Left forelimb (tissue), 1 donor: ENCODE results near the gene EEFSEC.

Experiments used
- DNase-seq: peaks from one replicate; pipeline ENCODE4 v3.0.0-alpha.2; 2018; ENCODE audit warnings: low spot score

The EEFSEC gene

DNA sequence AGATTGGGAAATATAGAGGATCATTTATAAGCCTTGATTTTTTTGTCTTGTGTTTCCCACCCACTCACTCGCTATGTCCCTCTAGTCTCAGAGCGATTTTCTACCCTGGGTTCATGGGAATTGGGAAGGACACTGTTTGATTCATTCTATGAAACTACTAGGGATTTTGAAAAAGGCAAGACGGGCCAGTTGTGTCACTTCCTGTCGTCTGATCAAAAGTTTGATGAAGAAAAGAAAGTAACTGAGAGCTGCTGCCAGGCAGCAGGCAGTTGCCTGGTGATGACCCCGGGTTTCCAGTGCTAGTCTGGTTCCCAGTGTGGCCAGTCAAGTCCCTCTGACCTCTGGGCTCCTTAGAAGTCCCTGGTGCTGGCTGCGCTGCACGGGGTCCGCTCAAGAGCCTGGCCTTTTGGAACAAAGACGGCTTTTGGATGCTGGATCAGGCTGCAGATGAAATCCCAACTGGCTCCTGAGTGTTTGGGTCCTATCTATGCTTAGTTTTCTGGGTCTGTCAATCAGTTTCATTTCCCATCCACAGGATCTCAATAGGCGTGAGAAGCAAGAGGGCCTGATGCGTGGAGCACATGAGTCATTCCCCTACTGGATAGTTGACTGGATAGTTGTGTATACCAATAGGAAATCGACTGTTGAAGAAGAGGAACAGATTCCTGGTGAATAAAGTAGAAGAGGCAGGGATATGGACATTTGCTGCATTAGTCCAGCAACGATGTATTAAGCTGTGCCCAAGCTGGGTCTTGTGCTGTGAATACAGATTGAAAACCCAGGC is 89.7 kb downstream of the EEFSEC start:
- no peak for DNase-seq

DNA sequence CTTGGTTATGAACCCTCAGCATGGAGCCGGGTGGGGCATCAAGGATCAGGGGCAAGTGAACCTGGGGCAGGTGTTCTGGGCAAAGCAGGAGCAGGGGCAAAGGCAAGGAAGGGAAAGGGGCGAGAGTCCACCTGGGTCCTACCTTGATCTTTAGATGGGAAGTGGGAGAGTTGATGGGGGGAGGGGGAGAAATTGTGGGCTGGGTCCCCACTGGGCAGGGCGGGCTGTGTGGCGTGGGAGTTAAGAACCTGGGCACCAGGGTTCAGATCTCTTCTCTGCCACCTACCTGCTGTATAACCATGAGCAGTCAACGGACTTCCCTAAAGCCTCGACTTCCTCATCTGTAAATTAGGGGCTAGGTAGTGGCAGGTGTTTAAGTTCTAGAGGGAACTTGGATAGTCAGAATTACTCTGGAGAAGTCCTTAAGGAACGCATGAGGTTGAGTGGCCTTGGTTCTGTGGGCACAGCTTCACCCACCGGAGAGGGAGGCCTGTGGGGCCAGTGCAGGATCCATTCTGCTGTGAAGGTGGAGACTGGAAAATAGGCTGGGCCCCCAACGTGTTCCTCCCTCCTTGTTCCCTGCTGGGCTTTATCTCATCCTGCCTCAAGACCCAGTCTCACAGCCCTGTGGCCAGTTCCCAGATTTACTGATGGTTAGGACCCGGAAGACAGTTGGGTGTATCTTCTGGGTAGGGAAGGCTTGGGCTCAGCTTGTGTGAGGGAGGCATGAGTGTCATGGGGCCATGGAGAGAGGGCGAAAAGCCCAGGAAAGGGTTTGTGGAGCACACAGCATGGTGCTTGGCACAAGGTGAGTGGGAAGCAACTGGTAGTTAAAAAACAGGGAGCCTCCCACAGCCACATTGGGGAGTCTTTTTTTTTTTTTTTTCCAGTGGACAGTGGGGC is 90.6 kb downstream of the EEFSEC start:
- no peak for DNase-seq

DNA sequence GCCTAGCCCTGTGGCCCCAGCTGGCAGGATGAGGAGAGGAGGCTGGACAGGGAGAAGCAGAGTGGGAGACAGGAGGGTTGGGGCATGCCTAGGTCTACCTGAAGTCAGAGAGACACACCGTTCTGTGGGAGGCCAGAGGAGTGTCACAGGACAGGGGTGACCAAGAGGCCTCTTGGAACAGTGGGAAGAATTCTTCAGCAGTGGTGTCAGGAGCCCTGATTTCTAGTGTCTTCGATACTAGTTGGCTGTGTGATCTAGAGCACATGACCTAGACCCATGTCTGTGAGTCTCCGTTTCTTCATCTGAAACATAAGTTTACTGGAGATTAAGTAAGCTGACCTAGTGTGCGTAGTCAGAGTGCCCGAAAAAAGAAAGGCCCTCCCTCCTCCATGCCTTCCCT is 92.2 kb downstream of the EEFSEC start:
- DNase-seq, result no peak

DNA sequence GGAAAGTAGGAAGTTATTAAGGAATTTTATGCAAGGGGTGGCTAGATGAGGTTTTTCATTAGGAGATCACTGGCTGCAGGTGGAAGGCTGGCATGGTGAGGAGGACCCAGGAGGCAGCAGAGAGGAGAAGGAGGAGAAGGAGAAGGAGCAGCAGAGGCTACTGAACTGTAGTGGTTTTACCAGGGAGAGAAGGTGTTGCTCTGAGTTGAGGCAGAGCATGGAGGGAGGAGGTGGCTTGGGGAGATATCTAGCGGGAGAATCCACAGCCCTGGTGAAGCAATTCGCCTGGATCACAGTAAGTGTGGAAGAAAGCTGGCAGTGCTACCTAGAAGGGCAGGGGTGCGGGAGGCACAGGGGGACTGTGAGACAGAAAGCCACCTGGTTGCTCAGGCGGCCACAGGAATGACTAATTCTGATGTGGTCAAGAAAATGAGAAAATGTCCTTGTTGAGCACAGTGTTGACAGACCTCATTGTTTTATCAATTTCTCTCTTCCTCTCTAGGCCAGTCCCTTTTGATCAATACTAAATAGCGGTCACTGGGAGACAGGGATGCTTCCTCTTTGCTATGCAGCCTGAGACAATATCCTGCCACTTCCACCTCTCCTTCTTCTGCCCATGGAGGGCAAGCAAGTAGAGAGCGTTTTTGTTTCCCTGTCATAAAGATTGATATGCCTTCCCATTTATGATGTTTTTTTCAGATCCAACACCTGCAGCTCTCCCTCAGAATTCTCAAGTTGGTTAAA is 94.6 kb downstream of the EEFSEC start:
- DNase-seq, result peak; percentile 51

DNA sequence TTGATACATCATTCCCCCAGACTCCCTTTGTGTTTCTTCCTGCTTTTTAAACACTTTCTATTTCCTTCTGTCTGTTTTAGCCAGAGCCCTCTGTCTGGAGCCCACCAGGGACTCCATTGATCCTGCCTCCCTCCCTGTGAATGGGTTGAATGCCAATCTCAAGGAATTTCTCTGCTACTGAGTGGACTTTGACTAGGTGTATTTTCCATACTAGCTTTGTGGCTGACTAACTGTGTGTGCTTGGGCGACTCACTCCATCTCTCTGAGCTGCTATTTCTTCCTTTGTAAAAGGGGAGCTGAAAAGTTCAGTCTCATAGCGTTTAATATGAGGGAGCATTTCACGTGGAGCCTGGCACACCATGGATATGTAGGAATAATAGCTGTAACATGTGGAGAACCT is 98.8 kb downstream of the EEFSEC start:
- DNase-seq, result peak; percentile 25

DNA sequence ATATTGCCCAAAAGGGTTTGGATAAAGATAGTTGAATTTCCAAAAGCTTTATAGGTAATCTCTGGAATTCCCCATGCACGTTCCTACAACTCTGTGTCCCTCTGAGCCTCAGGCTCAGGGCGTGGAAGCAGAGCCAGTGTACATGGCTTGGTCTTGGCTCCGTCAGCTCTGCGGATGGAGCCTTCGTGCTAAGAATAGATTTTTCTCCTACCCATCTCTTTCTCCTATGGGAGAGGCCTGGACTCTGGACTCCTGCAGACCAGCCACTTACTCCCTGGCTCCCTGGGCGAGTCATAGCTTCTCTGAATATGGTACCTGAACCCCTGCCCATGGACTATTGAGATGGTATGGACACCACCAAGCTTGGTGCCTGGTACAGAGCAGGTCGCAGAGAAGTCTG is 99.9 kb downstream of the EEFSEC start:
- DNase-seq, result no peak

DNA sequence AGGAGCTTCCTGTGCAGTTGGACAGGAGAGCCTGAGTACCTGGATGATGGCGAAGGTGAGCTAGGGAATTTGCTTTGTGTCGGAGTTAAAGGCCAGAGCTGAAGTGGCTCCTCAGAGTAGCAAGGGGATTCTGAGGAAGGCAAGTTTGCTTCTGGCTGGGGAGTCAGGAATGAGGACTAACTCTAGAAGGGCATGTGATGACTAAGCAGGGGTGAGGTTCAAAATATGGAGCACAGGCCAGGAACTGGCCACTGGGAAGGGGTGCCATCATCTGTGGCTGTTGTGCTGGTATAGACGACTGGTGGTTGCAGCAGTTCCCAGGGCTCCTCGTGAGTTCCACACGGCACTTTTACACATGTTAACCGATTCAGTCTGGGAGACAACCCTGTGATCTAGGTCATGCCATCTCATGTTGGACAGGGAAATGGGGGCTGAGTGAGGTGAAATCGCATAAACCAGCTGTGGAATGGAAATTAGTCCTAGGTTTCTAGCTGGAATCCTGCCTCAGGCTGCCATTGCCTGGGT is 100.8 kb downstream of the EEFSEC start:
- peak; percentile 31 for DNase-seq

DNA sequence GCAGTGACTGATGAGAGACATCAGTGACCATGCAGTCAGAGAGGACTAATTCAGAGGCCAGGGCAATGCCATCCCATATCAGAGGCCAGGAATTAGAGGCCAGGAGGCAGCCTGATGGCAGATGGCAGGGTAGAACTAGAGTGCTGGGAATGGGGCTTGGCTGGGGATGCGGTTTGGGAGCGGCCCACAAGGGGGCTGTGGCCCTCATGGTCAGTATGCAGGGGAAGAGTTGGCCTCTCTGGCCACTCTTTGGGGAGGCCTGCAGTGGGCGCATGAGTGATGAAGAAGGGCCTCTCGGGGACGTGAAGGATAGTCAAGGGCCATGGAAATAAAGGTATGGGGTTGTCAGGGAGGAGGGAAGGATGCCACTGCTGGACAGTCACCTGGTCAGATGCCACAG is 101.7 kb downstream of the EEFSEC start:
- peak; percentile 40 for DNase-seq

DNA sequence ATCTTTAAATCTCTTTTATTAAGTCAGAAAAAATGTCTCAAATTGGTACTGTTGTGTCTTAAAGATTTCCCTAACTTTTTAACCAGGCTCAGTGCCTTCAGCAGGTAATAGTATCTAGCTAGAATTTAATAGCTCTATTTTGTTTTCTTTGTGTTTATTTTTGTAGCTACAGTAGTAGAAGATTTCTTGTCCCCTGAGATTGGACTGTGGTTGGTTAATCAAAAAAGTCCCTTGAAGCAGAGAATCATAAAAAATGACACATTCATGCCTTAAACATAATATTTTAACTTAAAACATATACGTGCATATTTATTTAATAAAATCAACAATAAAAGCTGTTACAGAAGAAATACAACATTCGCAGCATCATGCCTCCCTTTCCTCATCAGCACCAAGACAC is 102.8 kb downstream of the EEFSEC start:
- DNase-seq, result no peak

DNA sequence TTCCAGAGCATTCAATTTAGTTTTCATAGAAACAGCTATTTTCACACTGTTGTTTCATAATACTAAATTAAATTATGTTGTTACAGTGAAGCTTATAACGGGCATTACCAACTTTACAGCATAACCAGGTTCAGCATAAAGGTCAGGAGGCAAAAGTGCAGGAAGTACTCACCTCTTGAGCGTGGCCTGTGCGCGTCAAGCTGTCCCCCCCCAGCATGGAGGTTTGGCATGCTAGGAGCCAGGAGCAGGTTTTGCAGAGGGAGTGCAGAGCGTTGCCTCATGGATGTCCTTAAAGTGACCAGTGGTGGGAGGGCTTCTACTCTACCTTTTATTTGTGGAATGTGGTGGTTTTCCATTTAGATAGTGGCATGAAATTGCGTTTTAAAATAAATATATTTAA is 104.4 kb downstream of the EEFSEC start:
- DNase-seq, result no peak

DNA sequence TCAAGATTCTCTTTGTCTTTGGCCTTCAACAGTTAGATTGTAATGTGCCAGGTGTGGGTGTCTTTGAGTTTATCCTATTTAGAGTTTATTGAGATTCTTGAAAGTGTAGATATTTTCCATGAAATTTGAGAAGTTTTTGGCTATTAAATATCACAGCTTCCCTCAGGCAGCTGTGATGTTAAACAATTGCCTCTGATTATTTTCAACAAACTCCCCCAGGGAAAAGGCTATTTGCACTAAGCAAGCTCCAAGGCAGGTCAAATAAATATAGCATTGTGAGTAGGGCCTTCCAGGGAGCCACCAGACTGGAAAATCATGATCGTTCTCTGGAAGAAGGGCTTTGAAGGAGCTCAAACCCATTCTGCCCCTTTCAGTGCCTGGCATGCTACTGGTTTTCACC is 107.0 kb downstream of the EEFSEC start:
- DNase-seq, result no peak

DNA sequence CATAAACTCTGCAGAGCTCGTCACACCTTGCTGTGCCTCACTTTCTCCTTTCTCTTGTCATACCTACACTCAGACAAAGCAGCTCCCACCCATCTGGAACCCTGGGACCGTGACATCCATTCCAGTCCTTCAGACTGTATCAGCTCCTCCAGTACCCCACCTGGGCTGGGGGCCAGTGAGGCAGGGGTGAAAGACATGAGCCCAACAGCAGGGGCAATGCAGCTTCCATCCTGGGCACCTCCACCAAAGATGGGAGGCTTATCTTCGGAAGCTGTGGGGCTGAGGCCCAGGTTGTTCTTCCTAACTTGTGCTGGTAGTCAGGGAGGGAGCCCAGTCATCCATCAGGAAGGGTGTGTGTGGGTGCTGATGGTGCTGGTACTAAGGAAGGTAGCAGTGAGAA is 109.2 kb downstream of the EEFSEC start:
- peak; percentile 47 for DNase-seq

DNA sequence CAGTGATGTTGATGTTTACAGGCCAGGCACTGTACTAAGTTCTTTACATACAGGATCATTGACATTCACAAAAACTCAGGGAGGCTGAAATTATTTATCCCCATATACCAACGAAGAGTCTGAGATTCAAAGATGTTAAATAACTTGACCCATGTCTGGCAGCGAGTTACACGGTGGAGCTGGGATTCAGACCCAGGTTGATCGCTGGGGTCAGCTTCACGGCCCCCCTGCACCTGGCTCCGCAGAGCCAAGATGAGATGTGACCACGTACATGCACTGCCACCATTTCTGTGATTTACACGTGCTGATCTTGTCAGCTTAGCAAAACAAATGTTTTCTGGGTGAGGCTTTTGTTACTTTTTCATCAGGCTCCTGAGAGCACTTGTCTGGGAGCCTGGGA is 109.8 kb downstream of the EEFSEC start:
- peak; percentile 50 for DNase-seq

DNA sequence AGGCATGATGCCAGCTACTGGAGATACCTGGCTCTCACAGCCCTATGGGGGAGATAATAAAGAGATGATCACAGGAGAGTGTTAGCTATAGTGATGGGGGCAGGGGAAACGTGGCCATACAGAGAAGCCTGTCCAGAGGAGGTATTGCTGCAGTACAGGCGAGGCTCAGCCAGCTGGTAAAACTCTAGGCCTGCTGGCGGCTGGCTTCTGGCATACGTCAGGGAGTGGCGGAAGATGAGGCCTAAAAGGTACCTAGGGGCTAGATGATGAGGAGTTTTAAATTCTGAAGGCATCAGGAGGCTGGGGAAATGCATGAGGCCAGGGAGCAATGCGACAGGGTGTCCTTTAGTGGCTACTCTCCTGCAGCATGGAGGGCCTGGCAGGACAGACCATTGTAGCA is 110.7 kb downstream of the EEFSEC start:
- peak; percentile 64 for DNase-seq

DNA sequence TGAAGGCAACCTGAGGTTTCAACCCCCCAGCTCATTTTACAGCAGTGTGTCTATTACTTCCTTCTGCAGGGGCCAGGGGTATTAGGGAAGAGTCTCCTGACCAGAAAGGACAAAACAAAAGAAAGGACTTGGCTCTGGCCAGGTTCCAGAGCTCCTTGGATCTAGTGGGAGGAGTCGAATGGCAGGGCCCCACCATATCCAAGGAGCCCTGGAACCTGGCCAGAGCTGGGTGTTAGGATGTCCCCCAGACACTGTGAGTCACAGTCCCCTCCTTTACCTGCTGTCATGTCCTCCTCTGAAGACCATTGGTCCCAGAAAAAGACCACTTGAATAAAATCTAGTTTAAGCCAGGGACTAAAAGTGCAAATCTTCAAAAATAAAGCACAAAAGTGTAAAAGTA is 113.2 kb downstream of the EEFSEC start:
- no peak for DNase-seq

DNA sequence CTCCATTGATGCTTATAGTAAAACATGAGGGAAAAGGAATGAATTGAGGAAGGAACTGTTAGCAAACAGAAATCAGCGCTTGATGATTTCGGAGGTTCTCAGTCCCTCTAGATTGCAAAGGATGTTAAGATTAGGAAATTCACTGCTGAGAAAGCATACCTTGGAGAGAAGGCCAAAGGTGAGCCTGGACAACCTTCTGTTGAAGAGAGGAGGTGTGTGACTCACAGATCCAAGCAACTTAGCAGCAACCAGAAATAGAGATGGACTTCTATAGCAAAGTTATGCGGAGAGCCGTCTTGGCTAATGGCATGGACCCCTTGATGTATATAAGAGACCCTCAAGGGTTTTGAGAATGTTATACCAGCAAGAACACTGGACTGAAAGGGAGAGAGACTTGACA is 114.3 kb downstream of the EEFSEC start:
- no peak for DNase-seq

DNA sequence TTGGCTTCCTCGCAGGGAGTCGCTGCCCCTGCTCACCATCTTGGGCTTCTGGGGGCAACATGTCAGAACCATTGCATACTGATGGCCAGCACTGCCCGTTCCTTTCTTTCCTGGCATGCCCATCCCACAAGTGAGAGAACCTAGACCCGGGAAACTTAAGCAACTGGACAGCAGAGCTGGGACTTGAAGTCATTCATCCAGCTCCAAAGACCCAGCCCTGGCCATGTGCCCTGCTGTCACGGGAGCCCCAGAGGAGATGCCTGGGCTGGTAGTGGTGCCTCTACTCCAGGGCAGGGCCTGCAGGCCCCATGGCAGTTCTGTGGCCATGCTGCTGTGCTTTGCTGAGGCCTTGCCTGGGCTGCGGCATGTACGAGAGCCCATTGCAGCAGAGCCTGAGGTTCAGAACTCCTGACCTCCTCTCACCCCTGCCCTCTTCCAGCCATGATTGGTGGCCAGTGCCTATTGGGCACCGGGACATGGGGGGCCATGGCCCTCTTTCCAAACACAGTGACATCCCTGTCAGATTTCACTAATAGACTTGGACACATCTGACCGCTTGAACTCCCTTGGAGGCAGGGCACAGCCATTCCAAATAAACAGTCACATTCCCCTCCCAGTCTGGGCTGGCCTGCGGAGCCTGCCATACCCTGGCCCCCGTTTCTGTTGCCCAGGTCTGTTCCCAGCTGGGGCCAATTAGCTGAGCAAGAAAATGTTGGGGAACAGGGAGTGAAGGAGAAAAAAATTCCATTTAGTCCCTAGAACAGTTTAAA is 115.9 kb downstream of the EEFSEC start:
- DNase-seq, result peak; percentile 57

DNA sequence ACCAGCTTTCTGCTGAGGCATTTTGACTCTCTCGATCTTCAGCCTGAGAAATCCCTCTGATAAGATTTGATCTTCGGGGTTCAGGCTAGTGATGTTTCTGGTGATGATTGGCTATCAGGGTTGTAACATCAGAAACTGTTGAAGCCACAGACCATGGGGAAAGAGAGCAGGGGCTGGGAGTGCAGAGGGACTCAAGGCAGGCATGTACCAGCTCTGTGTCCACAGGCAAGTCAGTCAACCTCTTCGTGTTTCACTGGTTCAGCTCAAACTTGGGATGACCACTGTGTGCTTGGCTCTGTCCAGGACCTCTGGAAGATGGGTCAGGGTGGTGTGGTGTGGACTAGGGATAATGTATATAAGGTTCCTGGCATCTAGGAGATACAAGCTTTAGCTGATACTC is 116.5 kb downstream of the EEFSEC start:
- peak; percentile 34 for DNase-seq

DNA sequence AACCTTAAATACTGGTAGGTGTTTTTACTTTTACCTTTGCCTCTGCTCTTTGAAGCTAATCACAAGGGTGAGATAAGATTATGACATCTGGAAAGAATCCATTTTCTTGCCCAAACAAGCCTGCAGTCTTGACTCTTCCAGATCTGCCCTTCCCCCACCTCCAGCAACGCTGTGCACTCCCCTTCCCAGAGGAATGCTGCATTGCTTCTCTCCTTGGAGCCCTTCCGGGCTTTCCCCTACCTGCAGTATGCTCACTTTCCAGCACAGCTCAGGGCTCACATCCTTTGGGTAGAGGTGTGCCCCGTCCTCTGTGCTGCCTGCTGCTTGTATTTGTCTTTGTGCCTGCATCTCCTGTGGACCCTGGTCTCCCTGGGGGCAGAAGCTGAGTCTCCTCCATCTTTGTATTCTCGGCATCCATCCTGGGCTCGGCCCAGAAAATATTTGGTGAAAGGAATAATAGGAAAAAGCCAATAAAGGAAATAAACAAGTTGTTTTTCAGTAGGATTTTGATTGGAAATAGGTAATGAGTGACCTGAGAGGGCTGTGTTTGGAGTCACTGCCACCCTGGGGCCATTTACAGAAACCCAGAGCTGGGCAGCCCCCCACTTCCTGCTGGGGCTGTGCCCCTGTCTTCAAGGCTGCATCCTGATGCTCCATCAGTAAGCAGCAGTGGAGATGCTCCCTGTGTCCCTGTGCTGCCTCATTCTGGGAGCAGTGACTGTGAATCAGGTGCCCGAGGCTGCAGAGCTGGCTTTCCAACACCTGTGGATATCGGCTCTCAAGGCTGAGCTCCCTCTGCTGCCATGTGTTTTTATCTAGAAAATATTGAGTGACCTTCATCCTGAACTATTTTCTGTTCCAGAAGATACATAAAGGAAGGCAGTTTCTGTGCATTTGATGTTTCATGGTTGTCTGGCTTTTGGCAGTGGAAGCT is 117.5 kb downstream of the EEFSEC start:
- peak; percentile 44 for DNase-seq

DNA sequence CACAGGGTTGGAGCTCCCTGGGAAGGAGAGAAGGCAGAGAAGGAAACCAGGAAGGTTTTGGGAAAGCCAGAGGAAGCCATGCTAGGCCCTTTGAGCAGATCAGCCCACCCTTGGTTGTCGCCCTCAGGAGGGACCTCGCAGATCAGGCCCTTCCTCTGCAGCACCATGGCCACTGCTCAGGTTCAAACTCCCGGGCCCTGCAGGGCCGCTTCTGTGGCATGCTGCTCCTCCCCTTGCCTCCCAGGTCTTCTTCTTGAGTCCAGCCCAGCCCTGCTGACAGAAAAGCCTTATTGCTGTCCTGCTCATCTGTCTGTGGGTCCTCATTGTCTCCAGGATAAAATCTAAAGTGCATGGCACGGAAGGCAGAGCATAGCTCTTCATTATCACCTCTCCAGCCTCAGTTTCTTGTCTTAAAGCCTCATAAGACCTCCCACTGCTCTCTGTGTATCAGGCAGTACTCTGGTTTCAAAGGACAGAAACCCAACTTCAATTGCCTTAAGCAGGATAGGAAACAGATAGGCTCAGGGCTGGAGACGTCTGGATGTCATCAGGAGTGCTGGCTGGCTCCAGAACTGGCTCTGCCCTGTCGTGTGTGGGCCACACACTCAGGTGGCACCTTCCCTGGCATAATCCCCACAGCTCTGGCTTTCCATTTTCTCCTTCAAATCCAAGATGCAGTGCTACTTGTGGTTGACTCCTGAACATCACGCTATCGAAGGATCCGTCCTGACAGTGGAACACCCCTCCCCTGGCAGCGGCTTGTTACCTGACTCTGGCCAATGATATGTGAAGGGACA is 118.5 kb downstream of the EEFSEC start:
- DNase-seq, result no peak
